ENCODE data around the gene SNAP23.

Gene SNAP23

DNA sequence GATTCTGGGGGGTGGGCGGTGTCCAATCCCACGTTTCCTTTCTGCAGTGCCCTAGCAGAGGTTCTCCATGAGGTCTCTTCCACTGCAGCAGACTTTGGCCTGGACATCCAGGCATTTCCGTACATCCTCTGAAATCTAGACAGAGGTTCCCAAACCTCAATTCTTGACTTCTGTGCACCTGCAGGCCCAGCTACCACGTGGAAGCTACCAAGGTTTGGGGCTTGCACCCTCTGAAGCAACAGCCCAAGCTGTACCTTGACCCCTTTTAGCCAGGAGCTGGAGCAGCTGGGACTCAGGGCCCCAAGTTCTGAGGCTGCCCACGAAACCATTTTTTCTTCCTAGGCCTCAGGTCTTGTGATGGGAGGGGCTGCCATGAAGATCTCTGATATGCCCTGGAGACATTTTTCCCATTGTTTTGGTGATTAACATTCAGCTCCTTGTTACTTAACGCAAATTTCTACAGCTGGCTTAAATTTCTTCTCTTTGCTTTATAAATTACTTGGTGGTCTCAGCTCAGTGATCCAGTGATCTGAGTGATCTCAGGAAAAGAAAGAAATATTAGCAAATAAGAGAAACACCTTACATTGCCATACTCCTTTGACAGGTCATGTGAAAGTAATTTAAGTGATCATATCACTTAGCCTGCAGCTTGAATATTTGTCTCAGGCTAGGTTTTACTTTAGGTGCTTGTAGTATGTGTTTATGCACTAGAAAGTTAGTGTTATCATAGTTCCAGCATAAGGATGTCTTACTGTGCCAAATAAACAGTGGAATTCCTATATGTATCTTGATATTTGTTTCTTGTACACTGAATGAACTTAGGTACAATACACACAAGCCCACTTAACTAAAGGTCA lies 3.0 kb downstream of the SNAP23 start:
- no peak for TF ChIP-seq ESRRG (CRISPR knock-in tag; IDR thresholded peaks at IDR 0.05)
- no peak for TF ChIP-seq ZNF565 (CRISPR knock-in tag; conservative IDR thresholded peaks at IDR 0.05; ENCODE audit: low read depth)
- no peak for TF ChIP-seq ZFP3 (CRISPR knock-in tag; IDR thresholded peaks at IDR 0.05)
- no peak for TF ChIP-seq ZNF70 (CRISPR knock-in tag; IDR thresholded peaks at IDR 0.05)
- TF ChIP-seq GLIS3 (CRISPR knock-in tag; IDR thresholded peaks at IDR 0.05), result no peak
- TF ChIP-seq TCF4 (CRISPR knock-in tag; IDR thresholded peaks at IDR 0.05; ENCODE audit: borderline replicate concordance), result no peak
- TF ChIP-seq ZNF8 (CRISPR knock-in tag; IDR thresholded peaks at IDR 0.05), result no peak
- no peak for TF ChIP-seq SNAI2 (CRISPR knock-in tag; IDR thresholded peaks at IDR 0.05)
- TF ChIP-seq, protein P1, sequence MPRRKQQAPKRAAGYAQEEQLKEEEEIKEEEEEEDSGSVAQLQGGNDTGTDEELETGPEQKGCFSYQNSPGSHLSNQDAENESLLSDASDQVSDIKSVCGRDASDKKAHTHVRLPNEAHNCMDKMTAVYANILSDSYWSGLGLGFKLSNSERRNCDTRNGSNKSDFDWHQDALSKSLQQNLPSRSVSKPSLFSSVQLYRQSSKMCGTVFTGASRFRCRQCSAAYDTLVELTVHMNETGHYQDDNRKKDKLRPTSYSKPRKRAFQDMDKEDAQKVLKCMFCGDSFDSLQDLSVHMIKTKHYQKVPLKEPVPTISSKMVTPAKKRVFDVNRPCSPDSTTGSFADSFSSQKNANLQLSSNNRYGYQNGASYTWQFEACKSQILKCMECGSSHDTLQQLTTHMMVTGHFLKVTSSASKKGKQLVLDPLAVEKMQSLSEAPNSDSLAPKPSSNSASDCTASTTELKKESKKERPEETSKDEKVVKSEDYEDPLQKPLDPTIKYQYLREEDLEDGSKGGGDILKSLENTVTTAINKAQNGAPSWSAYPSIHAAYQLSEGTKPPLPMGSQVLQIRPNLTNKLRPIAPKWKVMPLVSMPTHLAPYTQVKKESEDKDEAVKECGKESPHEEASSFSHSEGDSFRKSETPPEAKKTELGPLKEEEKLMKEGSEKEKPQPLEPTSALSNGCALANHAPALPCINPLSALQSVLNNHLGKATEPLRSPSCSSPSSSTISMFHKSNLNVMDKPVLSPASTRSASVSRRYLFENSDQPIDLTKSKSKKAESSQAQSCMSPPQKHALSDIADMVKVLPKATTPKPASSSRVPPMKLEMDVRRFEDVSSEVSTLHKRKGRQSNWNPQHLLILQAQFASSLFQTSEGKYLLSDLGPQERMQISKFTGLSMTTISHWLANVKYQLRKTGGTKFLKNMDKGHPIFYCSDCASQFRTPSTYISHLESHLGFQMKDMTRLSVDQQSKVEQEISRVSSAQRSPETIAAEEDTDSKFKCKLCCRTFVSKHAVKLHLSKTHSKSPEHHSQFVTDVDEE (CRISPR knock-in tag; IDR thresholded peaks at IDR 0.05), result no peak
- TF ChIP-seq RARB (CRISPR knock-in tag; IDR thresholded peaks at IDR 0.05), result no peak
- no peak for TF ChIP-seq ISL1 (CRISPR knock-in tag; IDR thresholded peaks at IDR 0.05)
- no peak for TF ChIP-seq ARNTL (CRISPR knock-in tag; IDR thresholded peaks at IDR 0.05; ENCODE audit: borderline replicate concordance, low read depth)
- no peak for TF ChIP-seq PPARA (CRISPR knock-in tag; IDR thresholded peaks at IDR 0.05; ENCODE audit: borderline replicate concordance)
- ATAC-seq, result no peak

DNA sequence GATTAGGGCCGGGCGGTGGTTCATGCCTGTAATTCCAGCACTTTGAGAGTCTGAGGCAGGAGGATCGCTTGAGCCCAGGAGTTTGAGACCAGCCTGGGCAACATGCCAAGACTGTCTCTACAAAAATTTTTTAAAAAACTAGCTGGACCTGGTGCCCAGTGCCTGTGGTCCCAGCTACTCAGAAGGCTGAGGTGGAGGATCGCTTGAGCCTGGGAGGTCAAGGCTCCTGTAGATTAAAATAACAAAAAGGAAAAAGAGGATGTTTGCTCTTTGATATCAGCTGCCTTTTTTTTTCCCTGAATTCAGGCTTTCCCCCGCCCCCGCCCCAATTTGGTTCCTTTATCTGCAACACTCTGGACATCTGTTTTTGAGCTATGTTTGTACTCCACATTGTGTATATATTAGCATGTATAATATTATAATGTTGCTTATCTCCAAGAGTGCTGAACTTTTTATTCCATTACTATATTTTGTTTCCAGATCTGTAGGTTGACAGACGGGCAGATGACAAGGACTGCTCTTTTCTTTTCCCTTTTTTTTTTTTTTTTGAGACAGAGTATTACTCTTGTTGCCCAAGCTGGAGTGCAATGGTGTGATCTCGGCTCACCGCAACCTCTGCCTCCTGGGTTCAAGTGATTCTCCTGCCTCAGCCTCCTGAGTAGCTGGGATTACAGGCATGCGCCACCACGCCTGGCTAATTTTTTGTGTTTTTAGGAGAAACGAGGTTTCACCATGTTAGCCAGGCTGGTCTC lies 4.6 kb downstream of the SNAP23 start:
- TF ChIP-seq ZNF565 (CRISPR knock-in tag; conservative IDR thresholded peaks at IDR 0.05; ENCODE audit: low read depth), result no peak
- no peak for TF ChIP-seq SNAI2 (CRISPR knock-in tag; IDR thresholded peaks at IDR 0.05)
- TF ChIP-seq GLIS3 (CRISPR knock-in tag; IDR thresholded peaks at IDR 0.05), result no peak
- TF ChIP-seq ZFP30 (CRISPR knock-in tag; IDR thresholded peaks at IDR 0.05), result no peak
- TF ChIP-seq, protein P1 (CRISPR knock-in tag; IDR thresholded peaks at IDR 0.05), result no peak
- no peak for TF ChIP-seq ZNF8 (CRISPR knock-in tag; IDR thresholded peaks at IDR 0.05)
- TF ChIP-seq TOX (CRISPR knock-in tag; IDR thresholded peaks at IDR 0.05; ENCODE audit: borderline replicate concordance), result no peak
- 0 out of 2 replicates have a peak, but pooled peaks have one; percentile 23 for TF ChIP-seq TCF4 (CRISPR knock-in tag; IDR thresholded peaks at IDR 0.05; ENCODE audit: borderline replicate concordance)
- no peak for TF ChIP-seq ZC3H10 (CRISPR knock-in tag; IDR thresholded peaks at IDR 0.05)
- ATAC-seq, result no peak

DNA sequence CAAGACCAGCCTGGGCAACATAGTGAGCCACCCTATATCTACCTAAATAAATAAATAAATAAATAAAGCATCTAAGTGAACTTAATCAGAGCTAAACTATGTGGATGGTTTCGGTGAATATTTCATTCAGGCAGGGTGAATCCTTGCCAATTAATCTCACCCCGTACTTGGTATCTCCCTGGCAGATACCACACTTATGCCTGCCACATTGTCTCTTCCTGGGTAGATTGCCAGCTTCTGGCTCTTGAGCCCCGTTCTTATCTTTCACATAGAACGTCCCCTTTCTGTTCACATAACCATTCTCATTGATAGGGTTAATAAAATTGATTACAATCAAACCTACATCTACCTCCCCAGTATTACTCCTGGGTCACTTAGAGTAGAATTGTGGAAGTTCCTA lies 7.0 kb downstream of the SNAP23 start:
- TF ChIP-seq RARB (CRISPR knock-in tag; IDR thresholded peaks at IDR 0.05), result no peak
- TF ChIP-seq ESRRG (CRISPR knock-in tag; IDR thresholded peaks at IDR 0.05), result no peak
- no peak for TF ChIP-seq CSDC2 (CRISPR knock-in tag; IDR thresholded peaks at IDR 0.05)
- TF ChIP-seq, protein P2, sequence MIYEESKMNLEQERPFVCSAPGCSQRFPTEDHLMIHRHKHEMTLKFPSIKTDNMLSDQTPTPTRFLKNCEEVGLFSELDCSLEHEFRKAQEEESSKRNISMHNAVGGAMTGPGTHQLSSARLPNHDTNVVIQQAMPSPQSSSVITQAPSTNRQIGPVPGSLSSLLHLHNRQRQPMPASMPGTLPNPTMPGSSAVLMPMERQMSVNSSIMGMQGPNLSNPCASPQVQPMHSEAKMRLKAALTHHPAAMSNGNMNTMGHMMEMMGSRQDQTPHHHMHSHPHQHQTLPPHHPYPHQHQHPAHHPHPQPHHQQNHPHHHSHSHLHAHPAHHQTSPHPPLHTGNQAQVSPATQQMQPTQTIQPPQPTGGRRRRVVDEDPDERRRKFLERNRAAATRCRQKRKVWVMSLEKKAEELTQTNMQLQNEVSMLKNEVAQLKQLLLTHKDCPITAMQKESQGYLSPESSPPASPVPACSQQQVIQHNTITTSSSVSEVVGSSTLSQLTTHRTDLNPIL (CRISPR knock-in tag; IDR thresholded peaks at IDR 0.05; ENCODE audit: low read depth), result no peak
- no peak for TF ChIP-seq ZNF8 (CRISPR knock-in tag; IDR thresholded peaks at IDR 0.05)
- no peak for TF ChIP-seq ZFP30 (CRISPR knock-in tag; IDR thresholded peaks at IDR 0.05)
- no peak for TF ChIP-seq PPARA (CRISPR knock-in tag; IDR thresholded peaks at IDR 0.05; ENCODE audit: borderline replicate concordance)
- no peak for TF ChIP-seq ZC3H10 (CRISPR knock-in tag; IDR thresholded peaks at IDR 0.05)
- TF ChIP-seq, protein P3, sequence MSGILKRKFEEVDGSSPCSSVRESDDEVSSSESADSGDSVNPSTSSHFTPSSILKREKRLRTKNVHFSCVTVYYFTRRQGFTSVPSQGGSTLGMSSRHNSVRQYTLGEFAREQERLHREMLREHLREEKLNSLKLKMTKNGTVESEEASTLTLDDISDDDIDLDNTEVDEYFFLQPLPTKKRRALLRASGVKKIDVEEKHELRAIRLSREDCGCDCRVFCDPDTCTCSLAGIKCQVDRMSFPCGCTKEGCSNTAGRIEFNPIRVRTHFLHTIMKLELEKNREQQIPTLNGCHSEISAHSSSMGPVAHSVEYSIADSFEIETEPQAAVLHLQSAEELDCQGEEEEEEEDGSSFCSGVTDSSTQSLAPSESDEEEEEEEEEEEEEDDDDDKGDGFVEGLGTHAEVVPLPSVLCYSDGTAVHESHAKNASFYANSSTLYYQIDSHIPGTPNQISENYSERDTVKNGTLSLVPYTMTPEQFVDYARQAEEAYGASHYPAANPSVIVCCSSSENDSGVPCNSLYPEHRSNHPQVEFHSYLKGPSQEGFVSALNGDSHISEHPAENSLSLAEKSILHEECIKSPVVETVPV (CRISPR knock-in tag; IDR thresholded peaks at IDR 0.05), result no peak
- TF ChIP-seq ISL1 (CRISPR knock-in tag; IDR thresholded peaks at IDR 0.05), result no peak
- no peak for TF ChIP-seq TOX (CRISPR knock-in tag; IDR thresholded peaks at IDR 0.05; ENCODE audit: borderline replicate concordance)
- TF ChIP-seq, protein P1 (CRISPR knock-in tag; IDR thresholded peaks at IDR 0.05), result no peak
- no peak for TF ChIP-seq TCF4 (CRISPR knock-in tag; IDR thresholded peaks at IDR 0.05; ENCODE audit: borderline replicate concordance)
- no peak for TF ChIP-seq ZFP3 (CRISPR knock-in tag; IDR thresholded peaks at IDR 0.05)
- no peak for TF ChIP-seq BACH2 (CRISPR knock-in tag; IDR thresholded peaks at IDR 0.05; ENCODE audit: borderline replicate concordance)
- ATAC-seq, result no peak

Measured in SK-N-SH treated with all-trans-retinoic acid at 6 μM for 48 hours (cell line).